Activated T-cell treated with anti-CD3 and anti-CD28 coated beads, Interleukin-2, amount 50 U/mL, for 1 hour (primary cell): ENCODE data around the gene ROPN1B.
"Not testable (repeated sequence)": the region's sequence is repeated elsewhere in the genome, so short reads cannot be mapped to it uniquely, and the experiment has no call there.

Experiments used
- DNase-seq: peaks from one replicate; pipeline ENCODE4 v3.0.0-alpha.2; 2020

ROPN1B gene

DNA sequence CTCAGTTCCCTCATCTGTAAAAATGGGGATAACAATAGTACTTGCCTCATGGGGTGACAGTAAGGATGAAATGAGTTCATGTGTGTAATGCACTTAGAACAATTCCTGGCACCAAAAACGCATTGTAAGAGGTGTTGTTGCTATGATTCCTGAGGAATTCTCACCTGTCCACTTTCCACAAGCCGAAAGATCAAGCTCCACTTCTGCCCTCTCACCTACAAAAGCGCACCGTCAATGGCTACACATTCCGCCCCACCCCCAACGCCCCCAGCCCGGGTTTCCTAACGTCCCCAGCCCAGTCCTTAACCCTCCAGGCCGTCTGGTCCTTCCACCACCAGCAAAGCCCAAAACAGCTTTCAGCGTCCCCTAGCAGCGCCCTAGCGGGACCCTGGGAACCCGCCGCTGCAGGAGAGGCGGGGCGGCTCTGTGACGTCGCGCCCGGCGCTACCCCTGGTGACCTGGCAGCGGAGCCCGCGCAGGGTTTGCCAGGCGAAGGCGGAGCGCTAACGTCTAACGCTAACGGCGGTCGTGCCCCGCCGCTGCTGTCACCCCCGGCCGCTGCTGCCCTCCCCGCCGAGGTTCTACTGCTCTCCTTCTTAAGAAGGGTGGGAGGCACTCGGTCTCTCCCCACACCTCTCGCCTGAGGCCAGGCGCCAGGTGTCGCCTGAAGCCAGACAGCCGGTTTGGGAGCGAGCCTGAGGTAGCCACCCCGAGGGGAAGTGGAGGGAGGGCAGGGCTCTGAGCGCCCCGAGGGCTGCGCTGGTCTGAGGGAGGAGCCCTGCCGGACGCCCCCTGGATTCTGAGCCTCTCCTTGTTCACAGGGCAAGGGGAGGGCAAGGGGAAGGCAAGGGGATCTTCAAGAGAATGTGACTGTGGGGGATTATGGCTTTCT lies at the start of gene ROPN1B:
Gene ROPN1B (plus strand): TSS at position 478 of the 892 bp plus-strand sequence. CDS start 2,877 bp downstream, outside the sequence.
- DNase-seq: not testable (repeated sequence)

DNA sequence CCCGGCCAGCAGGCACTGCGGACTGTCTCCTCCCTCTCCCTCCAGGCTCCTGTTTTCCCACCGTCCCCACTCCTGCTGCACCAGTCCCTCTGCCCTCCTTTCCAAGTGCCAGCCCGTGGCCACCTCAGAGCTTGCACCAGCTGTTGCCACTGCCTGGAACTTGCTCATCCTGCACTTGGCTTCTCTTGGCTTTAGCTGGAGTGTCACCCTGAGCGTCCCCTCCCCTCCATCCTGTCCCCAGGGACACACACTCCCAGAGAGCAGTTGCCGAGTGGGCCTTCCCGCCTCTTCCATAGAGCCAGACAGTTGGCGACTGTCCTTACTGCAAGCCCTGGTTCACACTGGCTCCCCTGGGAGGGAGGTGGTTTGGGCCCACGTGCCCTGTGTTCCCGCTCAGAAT lies 48.8 kb upstream of the ROPN1B start:
- not testable (repeated sequence) for DNase-seq

DNA sequence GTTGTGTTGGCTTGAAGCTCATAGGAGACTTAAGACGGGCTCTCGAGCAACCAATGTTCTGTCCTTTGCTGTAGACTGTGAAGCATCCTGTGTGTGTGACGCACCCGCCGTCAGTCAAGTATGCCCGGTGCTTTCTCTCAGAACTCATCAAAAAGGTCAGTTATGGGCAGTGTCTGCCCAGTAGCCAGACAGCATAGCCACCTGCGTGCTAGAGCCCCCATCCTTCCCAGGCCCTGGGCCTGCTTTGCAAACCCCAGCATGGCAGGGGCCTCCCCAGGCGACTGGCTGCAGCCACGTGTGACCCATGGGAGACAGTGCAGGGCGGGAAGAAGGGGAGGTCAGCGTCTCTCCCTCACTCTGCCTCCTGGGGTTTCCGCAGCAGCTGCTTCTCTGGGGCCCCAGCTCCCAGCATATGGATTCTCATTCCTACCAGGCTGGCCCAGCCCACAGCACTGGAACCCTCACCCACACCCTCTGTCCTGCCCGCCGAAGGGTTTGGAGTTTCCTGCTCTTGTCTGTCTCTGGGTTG lies 48.2 kb upstream of the ROPN1B start:
- not testable (repeated sequence) for DNase-seq

DNA sequence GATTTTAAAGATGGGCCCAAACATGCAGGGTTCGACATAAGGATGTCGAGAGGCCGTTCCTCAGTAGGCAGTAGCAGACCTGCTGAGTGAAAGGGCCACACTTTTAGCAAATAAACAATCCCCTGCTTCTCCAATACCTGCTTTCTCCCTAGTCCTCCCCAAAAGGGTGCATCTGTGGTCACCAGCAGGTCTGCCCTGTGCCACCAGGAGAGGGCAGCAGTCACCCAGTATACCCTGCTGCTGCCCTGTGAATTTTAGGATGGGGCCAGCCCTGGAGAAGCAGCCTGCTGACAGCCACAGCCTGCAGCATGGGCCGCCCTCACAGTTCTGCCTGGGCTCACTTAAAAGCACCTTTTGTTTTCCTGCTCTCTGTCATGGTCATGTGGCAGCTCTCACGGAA lies 47.3 kb upstream of the ROPN1B start:
- peak; percentile 54 for DNase-seq

DNA sequence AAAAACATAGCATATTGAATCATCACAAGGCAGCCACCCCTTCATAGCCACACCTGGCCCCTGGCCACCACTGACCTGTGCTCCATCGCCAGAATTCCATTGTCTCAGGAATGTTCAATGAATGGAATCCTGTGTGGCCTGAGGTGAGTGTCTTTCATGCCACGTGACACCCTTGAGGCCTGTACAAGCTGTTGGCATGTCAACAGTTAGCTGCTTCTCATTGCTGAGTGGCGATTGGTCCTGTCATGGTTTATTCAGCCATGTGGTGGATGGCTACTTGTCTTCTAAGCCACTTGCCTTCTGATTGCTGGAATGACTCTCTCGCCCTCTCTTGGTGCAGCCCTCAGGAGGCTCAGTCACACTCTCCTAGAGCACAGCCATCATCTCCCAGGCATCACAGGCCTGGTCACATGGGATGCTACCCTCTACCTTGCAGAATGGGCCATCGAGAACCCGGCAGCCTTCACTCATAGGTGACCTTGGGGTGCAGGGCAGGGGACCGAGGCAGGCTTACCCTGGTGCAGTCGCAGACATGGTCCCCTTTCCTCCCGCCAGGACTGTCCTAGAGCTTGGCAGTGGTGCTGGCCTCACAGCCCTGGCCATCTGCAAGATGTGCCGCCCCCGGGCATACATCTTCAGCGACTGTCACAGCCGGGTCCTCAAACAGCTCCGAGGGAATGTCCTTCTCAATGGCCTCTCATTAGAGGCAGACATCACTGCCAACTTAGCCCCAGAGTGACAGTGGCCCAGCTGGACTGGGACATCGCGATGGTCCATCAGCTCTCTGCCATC lies 45.5 kb upstream of the ROPN1B start:
- not testable (repeated sequence) for DNase-seq

DNA sequence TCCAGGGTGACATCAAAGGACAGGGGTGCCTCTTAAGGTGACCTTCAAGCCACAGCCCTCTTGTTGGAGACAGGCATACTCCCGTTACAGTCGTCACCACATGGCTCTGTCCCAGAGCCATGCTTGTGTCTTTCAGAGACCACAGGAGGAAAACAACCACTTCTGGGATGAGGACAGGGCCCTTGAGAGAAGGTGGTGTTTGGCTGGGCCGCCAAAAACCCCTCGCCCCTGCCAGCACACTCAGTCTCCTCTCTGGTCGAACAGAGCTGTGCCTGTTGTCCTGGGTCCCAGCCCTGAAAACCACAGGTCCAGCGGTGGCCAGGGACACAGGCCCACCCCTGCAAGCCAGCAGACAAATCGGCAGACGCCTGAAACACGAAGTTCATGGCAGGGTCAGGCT lies 44.7 kb upstream of the ROPN1B start:
- not testable (repeated sequence) for DNase-seq

DNA sequence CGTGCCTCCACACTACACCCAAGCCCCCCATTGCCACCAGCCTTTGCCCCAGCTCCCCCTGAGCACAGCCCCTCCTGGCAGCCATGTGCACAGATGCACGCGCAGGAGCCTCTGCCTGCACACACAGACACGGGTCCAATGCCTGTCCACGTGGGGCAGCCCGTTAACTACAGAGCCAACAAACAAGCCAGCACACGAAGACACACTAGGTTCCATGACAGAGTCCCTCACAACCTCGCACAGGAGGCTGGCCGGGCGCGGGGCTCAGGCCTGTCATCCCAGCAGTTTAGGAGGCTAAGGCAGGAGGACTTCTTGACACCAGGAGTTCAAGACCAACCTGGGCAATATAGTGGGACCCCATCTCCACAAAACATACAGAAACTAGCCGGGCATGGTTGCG lies 43.3 kb upstream of the ROPN1B start:
- not testable (repeated sequence) for DNase-seq

DNA sequence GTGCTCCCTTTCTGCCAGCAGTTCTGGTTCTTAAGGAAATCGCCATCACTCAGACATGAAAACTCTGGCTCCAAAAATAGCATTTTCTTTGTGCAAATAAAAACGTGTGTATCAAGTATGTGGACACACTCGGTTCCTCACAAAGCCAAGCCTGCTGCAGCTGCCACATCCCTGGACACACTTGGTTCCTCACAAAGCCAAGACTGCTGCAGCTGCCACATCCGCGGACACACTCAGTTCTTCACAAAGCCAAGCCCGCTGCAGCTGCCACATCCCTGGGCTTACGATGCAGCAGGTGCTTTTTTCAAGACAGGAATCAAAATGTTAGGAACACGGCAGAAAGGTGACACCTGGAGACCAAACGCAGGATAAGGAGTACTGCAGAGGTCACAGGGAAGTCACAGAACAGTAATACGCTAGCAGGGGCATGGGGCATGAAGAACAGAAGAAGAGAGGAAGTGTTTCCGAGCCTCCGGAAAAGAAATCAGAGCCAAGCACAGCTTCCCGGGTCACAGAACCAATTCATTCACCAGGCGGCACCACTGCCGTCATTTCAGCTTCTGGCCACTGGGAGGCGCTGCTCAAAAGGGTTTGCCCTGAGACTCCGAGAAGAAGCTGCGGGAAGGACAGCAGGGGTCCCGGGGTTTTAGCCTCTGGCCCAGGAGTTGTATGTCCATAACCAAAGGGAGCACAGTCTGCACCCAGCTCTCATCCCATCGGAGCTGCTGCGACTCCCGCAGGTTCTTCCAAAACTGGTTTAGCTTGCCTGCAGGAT lies 40.0 kb upstream of the ROPN1B start:
- peak; percentile 73 for DNase-seq

DNA sequence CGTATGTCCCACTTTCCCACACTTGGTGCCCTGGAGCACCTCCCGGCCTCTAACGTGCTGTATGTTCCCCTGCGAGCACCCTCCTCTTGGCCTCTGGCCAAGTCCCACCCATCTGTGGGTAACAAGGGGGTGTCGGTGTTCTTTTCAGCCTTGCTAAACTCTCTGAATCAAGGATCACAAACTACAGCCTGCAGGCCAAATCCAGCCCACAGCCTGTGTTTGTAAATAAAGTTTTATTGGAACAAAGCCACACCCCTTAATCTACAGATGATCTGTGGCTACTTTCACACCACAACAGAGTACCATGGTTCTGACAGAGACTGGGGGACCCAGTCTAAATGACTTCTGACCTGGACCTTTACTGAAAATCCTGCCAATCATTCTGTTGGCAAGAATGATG lies 39.2 kb upstream of the ROPN1B start:
- not testable (repeated sequence) for DNase-seq

DNA sequence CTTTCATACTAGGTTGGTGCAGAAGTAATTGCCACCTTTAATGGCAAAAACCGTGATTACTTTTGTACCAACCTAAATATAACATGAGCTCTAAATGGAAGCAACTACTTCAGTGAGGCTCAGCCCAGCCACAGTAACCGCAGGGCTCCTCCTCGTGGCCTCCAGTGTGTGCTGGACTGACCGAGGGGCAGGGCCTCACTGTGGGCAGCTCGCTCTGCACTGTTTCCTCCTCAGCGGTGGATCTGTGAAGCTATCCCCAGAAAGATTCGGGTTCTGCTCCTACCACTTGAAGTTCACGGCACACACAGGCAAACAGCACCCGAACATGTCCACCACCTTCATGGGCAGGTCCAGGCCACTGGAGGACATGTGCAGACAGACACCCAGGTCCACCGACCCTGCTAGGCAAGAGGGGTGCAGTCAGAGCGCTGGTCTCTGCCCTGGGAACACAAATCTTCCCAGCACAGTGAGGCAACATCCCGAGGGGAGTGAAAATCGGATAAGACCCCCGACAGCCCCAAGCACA lies 37.6 kb upstream of the ROPN1B start:
- DNase-seq: not testable (repeated sequence)

DNA sequence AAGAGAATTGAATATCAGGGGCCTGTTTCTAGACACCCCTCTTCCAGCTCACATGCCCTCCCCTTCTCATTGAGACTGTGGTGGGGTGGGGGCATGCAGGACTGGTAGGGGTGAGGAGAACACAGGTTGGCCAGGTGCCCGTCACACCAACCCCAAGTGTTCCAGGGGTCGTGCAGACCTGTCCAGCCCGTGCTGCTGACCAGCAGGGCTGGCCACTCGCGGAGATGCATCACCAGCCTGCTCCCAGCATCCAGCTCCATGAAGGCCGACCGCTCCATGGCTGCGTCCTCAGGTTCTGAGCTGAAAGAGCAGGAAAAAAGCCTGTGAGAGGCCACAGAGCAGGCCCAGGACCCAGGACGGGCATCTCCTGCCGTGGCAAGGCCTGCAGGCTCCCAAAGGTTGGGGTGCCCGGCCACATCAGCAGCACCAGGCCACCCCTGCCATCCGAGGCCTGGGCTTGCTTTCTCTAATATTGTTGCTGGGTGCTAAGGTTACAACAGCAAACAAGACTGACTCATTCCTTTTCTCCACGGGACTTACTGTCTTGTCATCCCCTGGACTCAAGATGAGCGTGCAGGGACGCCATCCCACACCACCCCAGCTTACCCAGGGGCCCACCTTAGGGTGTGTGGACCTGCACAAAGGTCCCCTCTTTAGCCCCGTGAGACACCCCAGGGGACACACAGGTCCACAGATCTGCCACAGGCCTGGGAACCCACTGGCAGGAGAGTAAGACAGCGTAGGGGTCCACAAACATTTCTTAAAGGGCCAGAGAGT lies 35.4 kb upstream of the ROPN1B start:
- not testable (repeated sequence) for DNase-seq

DNA sequence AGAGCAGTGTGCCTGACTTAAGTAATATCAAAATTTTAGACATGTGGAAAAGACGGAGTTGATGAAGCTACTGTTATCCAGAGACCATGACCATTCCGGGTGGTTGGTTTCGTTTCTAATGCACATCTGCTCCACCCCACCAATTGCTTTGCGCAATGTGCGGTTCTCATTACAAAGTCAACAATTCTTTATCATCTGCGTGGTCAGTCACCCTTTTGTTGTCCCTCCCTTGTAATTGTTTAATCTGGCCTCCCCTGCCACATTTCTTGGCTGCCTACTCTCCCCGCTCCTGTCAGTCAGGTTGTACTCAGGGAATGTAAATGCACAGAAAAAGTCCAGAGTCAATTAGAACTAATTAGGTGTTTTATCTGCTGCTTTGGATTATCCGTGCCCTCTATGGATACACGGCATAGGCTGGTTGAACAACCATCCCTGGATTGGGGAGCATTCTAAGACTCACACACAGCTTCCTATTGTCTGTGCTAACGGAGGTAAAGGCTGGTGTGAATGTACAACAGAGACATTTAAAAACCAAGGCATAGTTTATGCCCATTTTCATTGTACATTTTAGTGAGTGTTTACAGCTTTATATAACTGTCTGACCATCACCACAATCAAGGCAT lies 33.6 kb upstream of the ROPN1B start:
- not testable (repeated sequence) for DNase-seq

DNA sequence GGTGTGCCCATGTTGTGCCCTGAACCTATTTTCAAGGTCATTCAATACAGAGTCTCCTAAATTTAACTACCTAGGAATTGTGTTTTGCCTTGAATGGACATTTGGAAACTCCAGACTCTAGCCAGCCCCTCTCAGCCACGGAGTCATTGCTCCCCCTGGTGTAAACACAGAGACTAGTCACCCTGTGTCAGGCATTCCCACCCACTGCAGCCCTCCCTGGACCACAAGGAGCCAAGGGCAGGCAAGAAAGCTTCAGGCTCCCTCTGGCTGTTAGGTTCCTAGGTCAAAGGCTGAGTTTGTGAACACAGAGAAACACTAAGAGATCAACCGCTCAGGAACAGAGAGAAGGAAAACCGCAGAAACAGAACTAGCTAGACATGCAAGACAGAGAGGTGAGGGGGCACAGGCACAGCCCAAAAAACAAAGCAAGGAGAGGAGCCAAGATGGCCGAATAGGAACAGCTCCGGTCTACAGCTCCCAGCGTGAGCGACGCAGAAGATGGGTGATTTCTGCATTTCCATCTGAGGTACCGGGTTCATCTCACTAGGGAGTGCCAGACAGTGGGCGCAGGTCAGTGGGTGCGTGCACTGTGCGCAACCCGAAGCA lies 32.7 kb upstream of the ROPN1B start:
- not testable (repeated sequence) for DNase-seq

DNA sequence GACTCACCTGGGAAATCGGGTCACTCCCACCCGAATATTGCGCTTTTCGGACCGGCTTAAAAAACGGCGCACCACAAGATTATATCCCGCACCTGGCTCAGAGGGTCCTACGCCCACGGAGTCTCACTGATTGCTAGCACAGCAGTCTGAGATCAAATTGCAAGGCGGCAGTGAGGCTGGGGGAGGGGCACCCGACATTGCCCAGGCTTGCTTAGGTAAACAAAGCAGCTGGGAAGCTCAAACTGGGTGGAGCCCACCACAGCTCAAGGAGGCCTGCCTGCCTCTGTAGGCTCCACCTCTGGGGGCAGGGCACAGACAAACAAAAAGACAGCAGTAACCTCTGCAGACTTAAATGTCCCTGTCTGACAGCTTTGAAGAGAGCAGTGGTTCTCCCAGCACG lies 32.1 kb upstream of the ROPN1B start:
- DNase-seq: not testable (repeated sequence)

DNA sequence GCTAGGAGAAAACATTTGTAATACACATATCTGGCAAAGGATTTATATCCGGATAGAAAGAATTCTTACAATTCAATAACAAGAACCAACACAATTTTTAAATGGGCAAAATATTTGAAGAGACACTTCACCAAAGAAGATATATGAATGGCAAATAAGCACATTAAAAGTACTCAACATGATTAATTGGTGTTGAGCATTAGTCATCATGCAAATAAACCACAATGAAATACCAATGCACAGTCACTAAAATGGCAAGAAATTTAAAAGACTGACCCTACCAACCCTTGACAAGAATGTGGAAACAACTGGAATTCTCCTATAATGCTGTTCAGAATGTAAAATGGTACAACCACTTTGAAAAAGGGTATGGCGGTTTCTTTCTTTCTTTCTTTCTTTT lies 21.2 kb upstream of the ROPN1B start:
- not testable (repeated sequence) for DNase-seq

DNA sequence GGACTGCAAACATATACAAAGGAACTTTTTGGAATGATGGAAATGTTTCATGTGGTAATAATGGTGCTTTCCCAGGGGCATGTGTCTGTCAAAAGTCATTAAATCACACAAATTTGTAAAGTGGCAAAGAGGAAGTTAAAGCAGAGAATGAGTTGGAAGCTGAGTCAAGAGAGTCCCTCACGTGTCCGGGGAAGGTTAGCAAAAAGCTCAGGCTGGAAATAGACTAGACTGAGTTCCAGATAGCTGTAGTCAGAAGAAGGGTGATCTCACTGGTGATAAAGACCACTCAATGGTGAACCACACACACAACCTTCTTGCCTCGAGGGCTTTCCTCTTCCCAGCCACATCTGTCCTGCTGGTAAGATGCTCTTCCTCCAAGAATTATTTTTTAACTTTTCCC lies 20.1 kb upstream of the ROPN1B start:
- not testable (repeated sequence) for DNase-seq

DNA sequence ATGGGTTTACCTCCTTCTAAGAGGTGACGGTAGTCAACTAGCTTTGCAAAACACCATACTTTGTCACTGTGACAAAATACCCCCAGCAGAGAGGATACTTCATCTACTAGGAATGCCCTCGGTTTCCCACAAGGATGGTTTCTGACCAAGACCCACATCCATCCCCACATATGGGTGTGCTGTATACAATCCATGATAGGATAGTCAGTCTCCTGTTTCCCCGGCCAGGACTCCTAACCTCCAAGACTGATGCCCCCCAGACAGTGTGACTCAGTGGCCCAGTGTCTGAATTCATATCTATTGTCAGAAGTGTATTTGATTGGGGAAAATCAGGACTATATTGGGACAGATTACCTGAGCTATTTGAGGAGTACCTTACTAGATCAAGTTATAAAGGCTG lies 17.8 kb upstream of the ROPN1B start:
- DNase-seq: not testable (repeated sequence)

DNA sequence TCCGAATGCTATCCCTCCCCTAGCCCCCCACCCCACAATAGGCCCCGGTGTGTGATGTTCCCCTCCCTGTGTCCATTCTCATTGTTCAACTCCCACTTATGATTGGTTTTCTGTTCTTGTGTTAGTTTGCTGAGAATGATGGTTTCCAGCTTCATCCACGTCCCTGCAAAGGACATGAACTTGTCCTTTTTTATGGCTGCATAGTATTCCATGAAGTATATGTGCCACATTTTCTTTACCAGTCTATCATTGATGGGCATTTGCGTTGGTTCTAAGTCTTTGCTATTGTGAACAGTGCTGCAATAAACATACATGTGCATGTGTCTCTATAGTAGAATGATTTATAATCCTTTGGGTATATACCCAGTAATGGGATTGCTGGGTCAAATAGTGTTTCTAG lies 12.0 kb upstream of the ROPN1B start:
- not testable (repeated sequence) for DNase-seq

DNA sequence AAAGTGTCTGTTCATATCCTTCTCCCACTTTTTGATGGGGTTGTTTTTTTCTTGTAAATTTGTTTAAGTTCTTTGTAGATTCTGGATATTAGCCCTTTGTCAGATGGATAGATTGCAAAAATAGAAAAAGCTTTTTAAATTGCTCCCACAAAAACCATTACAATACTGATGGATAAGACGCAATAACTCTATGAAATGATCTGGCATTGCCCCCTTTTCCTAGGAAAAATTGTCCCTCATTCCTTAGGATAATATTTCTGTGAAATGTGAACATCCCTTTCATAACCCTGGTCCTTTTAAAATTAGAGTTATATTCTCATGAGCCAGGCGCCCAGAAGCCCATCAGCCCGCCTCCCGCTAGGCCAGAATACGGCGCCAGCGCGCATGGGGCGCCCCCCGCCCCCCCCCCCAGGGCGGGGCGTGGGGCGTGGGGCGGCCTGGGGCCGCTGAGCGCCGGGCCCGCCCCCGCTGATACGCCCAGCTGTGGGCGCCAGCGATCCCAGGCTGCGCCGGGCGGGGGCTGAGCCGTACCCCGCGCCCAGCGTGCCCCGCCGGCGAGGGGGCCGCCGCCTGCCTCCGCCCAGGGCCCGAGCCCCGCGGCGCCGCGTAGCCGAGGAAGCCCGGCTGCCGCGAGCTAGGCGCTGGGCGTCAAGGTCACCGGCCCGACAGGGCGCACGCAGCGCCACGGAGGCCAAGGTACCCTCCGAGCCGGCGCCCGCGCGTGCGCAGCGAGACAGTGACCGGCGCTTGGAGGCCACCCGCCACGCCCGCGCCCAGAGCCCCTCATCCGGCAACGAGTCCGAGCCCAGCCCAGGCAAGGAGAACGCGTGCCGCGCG lies 11.1 kb upstream of the ROPN1B start:
- DNase-seq: no peak
